ENCODE measurements around the gene FJX1.
"Not testable (repeated sequence)": the region's sequence is repeated elsewhere in the genome, so short reads cannot be mapped to it uniquely, and the experiment has no call there.

The FJX1 gene

GRCh38 chr11:35651263-35651662, 33.0 kb downstream of the FJX1 start:
- no peak overlapping the region for H3K4me3 ChIP-seq
- intact Hi-C loops (cut with DNase I; ENCODE audit: low total_unique reads) = no loop called here
- H3K27me3 ChIP-seq = peaks cover 0 to 5% of the 10 kb centered on the region in 2 donors
- no peak for DNase-seq
- H3K27ac ChIP-seq = no peak overlapping the region
- H3K36me3 ChIP-seq = no peaks in the 10 kb centered on the region
- TF ChIP-seq CTCF (IDR thresholded peaks at IDR 0.05) = no peak
- H3K9me3 ChIP-seq = no peaks in the 10 kb centered on the region
- H3K4me1 ChIP-seq = no peaks in the 10 kb centered on the region

- DNase-seq; H3K4me3 ChIP-seq; H3K36me3 ChIP-seq; H3K9me3 ChIP-seq; H3K27me3 ChIP-seq; H3K27ac ChIP-seq; intact Hi-C loops (cut with DNase I; ENCODE audit: low total_unique reads); H3K4me1 ChIP-seq: not testable (repeated sequence)
These were observed 34.5 kb downstream of the FJX1 start for GRCh38 chr11:35652786-35653185.

- Histone ChIP-seq H3K4me1 (no peaks in the 10 kb centered on the region), H3K27me3 (peaks cover 0 to 6% of the 10 kb centered on the region in 2 donors), H3K27ac (no peak overlapping the region), H3K9me3 (no peaks in the 10 kb centered on the region), H3K36me3 (no peaks in the 10 kb centered on the region), H3K4me3 (no peak overlapping the region)
- intact Hi-C loops (cut with DNase I; ENCODE audit: low total_unique reads) = no loop called here
- DNase-seq = no peak
- no peak for TF ChIP-seq CTCF (IDR thresholded peaks at IDR 0.05)
These were observed 36.5 kb downstream of the FJX1 start for GRCh38 chr11:35654711-35655110.

- Histone ChIP-seq H3K36me3 (no peaks in the 10 kb centered on the region), H3K27ac (no peak overlapping the region), H3K27me3 (peaks cover 0 to 6% of the 10 kb centered on the region in 2 donors), H3K9me3 (no peaks in the 10 kb centered on the region), H3K4me1 (no peaks in the 10 kb centered on the region), H3K4me3 (no peak overlapping the region)
- TF ChIP-seq CTCF (IDR thresholded peaks at IDR 0.05) = no peak
- no peak for DNase-seq
- intact Hi-C loops (cut with DNase I; ENCODE audit: low total_unique reads) = no loop called here
These were observed 37.0 kb downstream of the FJX1 start for GRCh38 chr11:35655254-35655653.

- H3K27me3 ChIP-seq = peaks cover 0 to 6% of the 10 kb centered on the region in 2 donors
- intact Hi-C loops (cut with DNase I; ENCODE audit: low total_unique reads) = no loop called here
- H3K4me1 ChIP-seq = no peaks in the 10 kb centered on the region
These were observed 37.6 kb downstream of the FJX1 start for GRCh38 chr11:35655856-35656255.

More at GRCh38 chr11:35655856-35656255, 37.6 kb downstream of the FJX1 start:
- Histone ChIP-seq H3K27ac (no peak overlapping the region), H3K4me3 (no peak overlapping the region), H3K36me3 (no peaks in the 10 kb centered on the region), H3K9me3 (no peaks in the 10 kb centered on the region)
- no peak for DNase-seq
- TF ChIP-seq CTCF (IDR thresholded peaks at IDR 0.05) = no peak
